GM10266 (cell line): ENCODE data around the gene GIMAP7.
"Not testable (repeated sequence)": the region's sequence is repeated elsewhere in the genome, so short reads cannot be mapped to it uniquely, and the experiment has no call there.

Experiments used
- DNase-seq: peaks from one replicate; pipeline ENCODE4 v3.0.0; 2012; ENCODE audit errors: extremely low spot score
- CTCF ChIP-seq: IDR thresholded peaks from 2 replicates; pipeline ENCODE4 v1.5.1; 2012; ENCODE audit warnings: mild to moderate bottlenecking, low read depth; ENCODE audit not compliant: control insufficient read depth, insufficient read depth; ENCODE audit errors: missing control alignments

The GIMAP7 gene

GRCh38 chr7:150476285-150476684, 38.4 kb upstream of the GIMAP7 start:
- no peak for DNase-seq
- TF ChIP-seq CTCF = no peak

GRCh38 chr7:150476819-150477631, 37.6 kb upstream of the GIMAP7 start:
- no peak for DNase-seq
- no peak for TF ChIP-seq CTCF

GRCh38 chr7:150479023-150479716, 35.5 kb upstream of the GIMAP7 start:
- no peak for TF ChIP-seq CTCF

GRCh38 chr7:150481186-150481920, 33.3 kb upstream of the GIMAP7 start:
- no peak for TF ChIP-seq CTCF
- DNase-seq = no peak

More at GRCh38 chr7:150479023-150479716, 35.5 kb upstream of the GIMAP7 start:
- DNase-seq = no peak

- TF ChIP-seq CTCF = no peak
- no peak for DNase-seq
These were observed 32.8 kb upstream of the GIMAP7 start for GRCh38 chr7:150481922-150482321.

- not testable (repeated sequence) for DNase-seq
These were observed 31.2 kb upstream of the GIMAP7 start for GRCh38 chr7:150483514-150483913.

- DNase-seq = not testable (repeated sequence)
These were observed 30.6 kb upstream of the GIMAP7 start for GRCh38 chr7:150484071-150484470.

GRCh38 chr7:150487625-150488024, 27.0 kb upstream of the GIMAP7 start:
- no peak for DNase-seq
- TF ChIP-seq CTCF = no peak
